Upper lobe of left lung (tissue), 6 donors: ENCODE data around the gene ACTMAP. TPM values are rescaled to one million over a fixed set of nuclear protein-coding genes. Genes with fewer than 3 reads are reported as not detected.

Source experiments
- ATAC-seq, 2 donors: fragments of 200-7000 bp; cut with Tn5 transposase; one replicate each; pipeline ENCODE4 v1.9.1; 2022; ENCODE audit warnings: mild to moderate bottlenecking in 2 of 2, moderate library complexity in 2 of 2; ENCODE audit not compliant: low FRiP score in 2 of 2
- DNase-seq, 2 donors: peaks; one replicate each; pipeline ENCODE4 v3.0.0-alpha.2; 2019 to 2020
- H3K27ac ChIP-seq, 4 donors: fragments of 200-600 bp; sonication (generic); one replicate each; pipeline ENCODE4 v1.5.1; 2016 to 2019
- H3K27me3 ChIP-seq, 4 donors: fragments of 200-600 bp; sonication (generic); one replicate each; pipeline ENCODE4 v1.5.1; 2017 to 2019
- H3K36me3 ChIP-seq, 4 donors: fragments of 200-600 bp; sonication (generic); one replicate each; pipeline ENCODE4 v1.5.1; 2016 to 2019
- H3K4me1 ChIP-seq, 4 donors: fragments of 200-600 bp; sonication (generic); one replicate each; pipeline ENCODE4 v1.5.1; 2018 to 2019
- H3K4me3 ChIP-seq, 4 donors: fragments of 200-600 bp; sonication (generic); one replicate each; pipeline ENCODE4 v1.5.1; 2017 to 2019; ENCODE audit warnings: mild to moderate bottlenecking in 2 of 4, moderate library complexity in 1 of 4
- H3K9me3 ChIP-seq, 4 donors: fragments of 200-600 bp; sonication (generic); one replicate each; pipeline ENCODE4 v1.5.1; 2018 to 2019
- EP300 ChIP-seq, 4 donors: sonication (generic); formaldehyde crosslinking; IDR thresholded peaks; one replicate each; pipeline ENCODE4 v1.5.1; 2017; ENCODE audit warnings: antibody characterized with exemption in 4 of 4, control low read depth in 2 of 4
- POLR2A ChIP-seq, 4 donors: fragments of 450-650 bp; IDR thresholded peaks; one replicate each; pipeline ENCODE4 v1.5.1; 2016 to 2017; ENCODE audit warnings: antibody characterized with exemption in 4 of 4, mild to moderate bottlenecking in 2 of 4
- POLR2AphosphoS5 ChIP-seq, 2 donors: sonication (generic); formaldehyde crosslinking; IDR thresholded peaks; one replicate each; pipeline ENCODE4 v1.5.1; 2017; ENCODE audit warnings: antibody characterized with exemption in 2 of 2
- WGBS, 2 donors: methylation state at CpG; one replicate each; pipeline ENCODE4 v1.1.5; 2017 to 2018; 5-methylcytosine and 5-hydroxymethylcytosine counted together
- total RNA-seq, 6 donors: library from RNA; depleted of rRNA in 4 of 6; stranded (reverse); fragments of >200 nt in 4 of 6; gene quantifications; one replicate each; pipeline versions ENCODE4 v1.1.0 to v1.2.1, GENCODE V29; 2016 to 2021
- TF ChIP-seq, protein P1 (sequence below), 6 experiments: fragments of 450-650 bp in 4 of 6; fragments of 200-600 bp in 2 of 6; sonication (generic) in 2 of 6; IDR thresholded peaks; one replicate each; pipeline ENCODE4 v1.5.1; 2016 to 2019; ENCODE audit warnings: antibody characterized with exemption in 6 of 6
- donor health status: DM: no; HTN: no; CAD: no; lungs with moderate emphysema.
- donor health status: DM: no; HTN: yes; CAD: no; lungs with severe emphysema.

Gene ACTMAP
- total RNA-seq, 6 donors from 2014 or later, result 16.0 to 28.4 (median 21.5) TPM

DNA sequence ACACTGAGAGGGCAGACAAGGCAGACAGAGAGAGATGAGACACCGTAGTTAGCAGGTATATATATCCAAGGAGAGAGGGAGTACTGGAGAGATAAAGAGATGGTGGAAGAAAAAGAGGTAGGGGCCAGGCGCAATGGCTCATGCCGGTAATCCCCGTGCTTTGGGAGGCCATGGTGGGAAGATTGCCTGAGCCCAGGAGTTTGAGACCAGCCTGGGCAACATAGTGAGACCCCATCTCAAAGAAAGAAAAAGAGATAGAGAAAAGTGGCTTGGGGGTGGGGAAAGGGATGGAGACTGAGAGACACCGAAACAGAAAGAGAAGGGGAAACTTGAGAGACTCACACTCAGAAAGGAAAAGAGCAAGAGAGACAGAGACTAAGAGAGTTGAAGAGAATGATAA lies 30.3 kb upstream of the ACTMAP start:
- 92 to 96% methylated on average over 5 of the region's 5 CpGs for WGBS, 2 donors
- Histone ChIP-seq H3K27ac (no peak overlapping the region), H3K4me1 (peaks cover 13 to 20% (median 18%) of the 10 kb centered on the region in 4 donors), H3K27me3 (no peaks in the 10 kb centered on the region), H3K9me3 (no peaks in the 10 kb centered on the region), H3K4me3 (no peak overlapping the region), H3K36me3 (peaks cover 0 to 15% (median 9%) of the 10 kb centered on the region in 4 donors)
- DNase-seq (no peak), ATAC-seq (no peak)
- no peak for TF ChIP-seq POLR2A (IDR thresholded peaks at IDR 0.05)
- TF ChIP-seq, protein P1, sequence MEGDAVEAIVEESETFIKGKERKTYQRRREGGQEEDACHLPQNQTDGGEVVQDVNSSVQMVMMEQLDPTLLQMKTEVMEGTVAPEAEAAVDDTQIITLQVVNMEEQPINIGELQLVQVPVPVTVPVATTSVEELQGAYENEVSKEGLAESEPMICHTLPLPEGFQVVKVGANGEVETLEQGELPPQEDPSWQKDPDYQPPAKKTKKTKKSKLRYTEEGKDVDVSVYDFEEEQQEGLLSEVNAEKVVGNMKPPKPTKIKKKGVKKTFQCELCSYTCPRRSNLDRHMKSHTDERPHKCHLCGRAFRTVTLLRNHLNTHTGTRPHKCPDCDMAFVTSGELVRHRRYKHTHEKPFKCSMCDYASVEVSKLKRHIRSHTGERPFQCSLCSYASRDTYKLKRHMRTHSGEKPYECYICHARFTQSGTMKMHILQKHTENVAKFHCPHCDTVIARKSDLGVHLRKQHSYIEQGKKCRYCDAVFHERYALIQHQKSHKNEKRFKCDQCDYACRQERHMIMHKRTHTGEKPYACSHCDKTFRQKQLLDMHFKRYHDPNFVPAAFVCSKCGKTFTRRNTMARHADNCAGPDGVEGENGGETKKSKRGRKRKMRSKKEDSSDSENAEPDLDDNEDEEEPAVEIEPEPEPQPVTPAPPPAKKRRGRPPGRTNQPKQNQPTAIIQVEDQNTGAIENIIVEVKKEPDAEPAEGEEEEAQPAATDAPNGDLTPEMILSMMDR (IDR thresholded peaks at IDR 0.05), result no peak
- no peak for TF ChIP-seq EP300 (IDR thresholded peaks at IDR 0.05)
- TF ChIP-seq POLR2AphosphoS5 (IDR thresholded peaks at IDR 0.05), result no peak

DNA sequence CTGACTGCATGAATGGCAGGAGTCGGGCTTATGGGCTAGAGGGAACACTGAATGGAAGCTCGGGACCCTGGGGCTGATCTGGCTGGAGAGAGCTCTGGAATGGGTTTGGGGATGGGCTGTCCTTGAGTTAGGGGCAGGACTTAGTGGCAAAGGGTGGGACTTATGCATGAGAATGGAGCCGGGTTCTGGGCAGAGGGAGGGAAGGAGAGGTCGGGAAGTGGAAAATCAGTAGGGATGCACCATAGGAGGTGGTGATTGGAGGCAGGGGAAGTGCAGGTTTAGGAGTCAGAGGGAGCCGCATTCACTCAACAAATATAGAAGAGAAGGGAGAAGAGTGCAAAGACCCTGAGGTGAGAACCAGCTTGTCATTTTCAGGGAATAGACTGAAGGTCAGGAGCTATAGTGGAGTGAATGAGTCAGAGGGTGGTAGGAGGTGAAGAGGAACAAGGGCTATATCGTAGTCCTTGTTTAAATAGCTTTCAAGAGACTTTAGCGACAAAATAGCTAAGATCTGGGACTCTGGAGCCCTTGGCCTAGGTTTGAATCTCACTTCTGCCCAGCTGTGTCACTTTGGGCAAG lies 28.5 kb upstream of the ACTMAP start:
- DNase-seq, result no peak

DNA sequence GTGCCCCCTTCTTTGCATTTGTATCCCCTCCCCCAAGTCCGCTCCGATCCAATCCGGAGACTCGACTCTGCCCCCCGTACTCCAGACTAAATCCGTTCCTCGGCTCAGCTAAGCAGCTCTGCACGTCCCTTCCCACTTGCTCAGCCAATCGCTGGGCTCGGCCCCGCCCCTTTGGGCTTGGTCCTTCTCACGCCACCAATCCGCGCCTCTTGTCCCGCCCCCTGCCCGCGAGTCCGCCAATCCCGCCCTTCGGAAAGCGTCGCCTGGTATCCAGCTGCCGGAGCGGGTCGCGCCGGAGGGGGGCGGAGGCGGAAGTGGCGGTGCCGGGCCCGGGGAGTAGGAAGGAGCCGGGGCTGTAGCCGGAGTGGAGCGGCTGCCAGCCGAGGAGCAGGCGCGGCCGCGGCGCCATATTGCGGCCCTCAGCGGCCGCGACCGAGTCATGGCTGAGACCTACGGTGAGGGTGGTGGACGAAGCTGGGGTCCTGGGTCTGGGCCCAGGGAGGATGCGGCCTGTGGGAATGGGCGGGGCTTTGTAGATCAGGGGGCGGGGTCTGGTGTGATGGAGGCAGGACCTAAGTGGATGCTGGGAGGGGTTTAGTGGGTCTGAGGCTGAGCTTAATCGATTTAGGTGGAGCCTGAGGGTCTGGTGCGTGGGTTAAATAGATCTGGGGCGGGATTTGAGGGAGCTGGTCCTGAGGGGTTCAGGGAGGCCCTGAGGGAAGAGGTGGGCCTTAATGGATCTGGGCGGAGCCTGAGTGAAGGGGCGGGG lies 27.8 kb upstream of the ACTMAP start, which contains the start of gene RAB4B:
RAB4B (plus strand) TSS at position 311 of the 769 bp plus-strand sequence; CDS start at position 440, 129 bp downstream.
- Histone ChIP-seq H3K27me3 (no peaks in the 10 kb centered on the region), H3K27ac (peak within 1 kb of the TSS; percentile 92 to 98 (median 98)), H3K36me3 (no peaks in the 10 kb centered on the region), H3K4me3 (peak within 1 kb of the TSS; percentile 75 to 90 (median 88)), H3K4me1 (peaks cover 13 to 20% (median 18%) of the 10 kb centered on the region in 4 donors), H3K9me3 (no peaks in the 10 kb centered on the region)
- WGBS, 2 donors, result 0% methylated on average over 16 to 40 of the region's 56 CpGs
- DNase-seq, result peak; percentile 100
- ATAC-seq, result peak; percentile 98
- TF ChIP-seq POLR2AphosphoS5 (IDR thresholded peaks at IDR 0.05) (peak; percentile 81 to 89), EP300 (IDR thresholded peaks at IDR 0.05) (no peak), POLR2A (IDR thresholded peaks at IDR 0.05) (peak; percentile 28 to 91 (median 59))
- TF ChIP-seq, protein P1 (IDR thresholded peaks at IDR 0.05), result peak in 4 of 6 experiments; percentile 47 to 64 (median 54)

More for the DNA sequence above, 28.5 kb upstream of the ACTMAP start:
- H3K4me3 ChIP-seq, result peak overlapping the region; percentile 75 to 90 (median 88)
- peaks cover 13 to 20% (median 18%) of the 10 kb centered on the region in 4 donors for H3K4me1 ChIP-seq
- H3K36me3 ChIP-seq, result peaks cover 0 to 4% (median 2%) of the 10 kb centered on the region in 4 donors
- H3K27ac ChIP-seq, result peak overlapping the region; percentile 92 to 98 (median 98)
- H3K27me3 ChIP-seq, result no peaks in the 10 kb centered on the region
- TF ChIP-seq POLR2AphosphoS5 (IDR thresholded peaks at IDR 0.05), result no peak
- no peak for TF ChIP-seq EP300 (IDR thresholded peaks at IDR 0.05)
- TF ChIP-seq, protein P1 (IDR thresholded peaks at IDR 0.05), result no peak
- TF ChIP-seq POLR2A (IDR thresholded peaks at IDR 0.05), result no peak
- H3K9me3 ChIP-seq, result no peaks in the 10 kb centered on the region
- no peak for ATAC-seq
- WGBS, 2 donors, result 10 to 13% methylated on average over 7 of the region's 7 CpGs

DNA sequence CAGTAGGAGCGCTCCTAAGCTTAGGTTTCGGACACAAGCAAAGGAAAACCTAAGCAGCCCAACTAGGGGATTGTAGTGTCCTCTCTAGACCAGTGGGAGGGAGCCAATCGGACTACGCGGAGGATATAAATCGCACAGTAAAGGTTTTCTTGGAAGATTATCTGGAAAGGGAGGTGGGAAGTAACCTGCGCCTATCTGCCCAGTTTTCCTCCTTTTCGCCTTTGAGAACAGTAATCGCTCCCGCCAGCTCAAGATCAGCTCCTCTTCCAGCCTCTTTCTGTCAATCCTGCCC lies 27.3 kb upstream of the ACTMAP start:
- no peak for DNase-seq

More for the DNA sequence above, 27.3 kb upstream of the ACTMAP start:
- Histone ChIP-seq H3K36me3 (no peaks in the 10 kb centered on the region), H3K4me1 (peaks cover 13 to 20% (median 18%) of the 10 kb centered on the region in 4 donors), H3K27ac (peak overlapping the region; percentile 92 to 98 (median 98)), H3K9me3 (no peaks in the 10 kb centered on the region), H3K4me3 (peak overlapping the region; percentile 63 to 90 (median 88)), H3K27me3 (no peaks in the 10 kb centered on the region)
- WGBS, 2 donors, result 0% methylated on average over 10 of the region's 10 CpGs
- no peak for ATAC-seq
- TF ChIP-seq, protein P1 (IDR thresholded peaks at IDR 0.05), result no peak
- TF ChIP-seq POLR2AphosphoS5 (IDR thresholded peaks at IDR 0.05), result no peak
- no peak for TF ChIP-seq POLR2A (IDR thresholded peaks at IDR 0.05)
- TF ChIP-seq EP300 (IDR thresholded peaks at IDR 0.05), result peak in 1 of 4 donors; percentile 31
